HCT116 (cell line): ENCODE measurements around the gene CCDC146. TPM values are rescaled to one million over a fixed set of nuclear protein-coding genes. Genes with fewer than 3 reads are reported as not detected.
"Not testable (repeated sequence)": the region's sequence is repeated elsewhere in the genome, so short reads cannot be mapped to it uniquely, and the experiment has no call there.

ENCODE experiments used
- ATAC-seq: fragments of 200-7000 bp; cut with Tn5 transposase; 2 replicates; pipeline ENCODE4 v1.9.1; 2020; ENCODE audit warnings: mild to moderate bottlenecking, moderate library complexity
- BruUV-seq: library from RNA; stranded (reverse); fragments of 400-500 nt; replicated peaks from 2 replicates; lab custom pipeline; 2021; lab: Mats Ljungman, UMichigan
- CTCF ChIA-PET: fragments of 300-600 bp; sonication (Branson Sonifier 250); formaldehyde crosslinking; loops from one replicate; lab custom pipeline; 2021; ENCODE audit warnings: antibody characterized with exemption; lab: Charles Lee
- POLR2A ChIA-PET: fragments of 300-600, 350-600 bp; sonication (Branson Sonifier 250); formaldehyde crosslinking; loops from one replicate; lab custom pipeline; 2021; ENCODE audit warnings: antibody characterized with exemption; lab: Charles Lee
- RAD21 ChIA-PET, 2 experiments: fragments of 300-600 bp; sonication (Branson Sonifier 250); formaldehyde crosslinking; loops; one replicate each; lab custom pipeline; 2023; ENCODE audit warnings: low total read pairs in 2 of 2; ENCODE audit not compliant: uncharacterized antibody in 2 of 2, unreplicated experiment in 2 of 2, low non-redundant PET in 1 of 2; lab: Charles Lee
- DNase-seq: peaks from one replicate; pipeline ENCODE4 v3.0.0-alpha.2; 2010; ENCODE audit warnings: low read depth, low spot score
- H2AFZ ChIP-seq: fragments of 200-600 bp; shearing (Covaris generic), sonication (generic); 2 replicates; pipeline ENCODE4 v1.6.1; 2017; ENCODE audit warnings: low read depth, mixed run types, mixed read lengths, antibody characterized with exemption, low read length; ENCODE audit not compliant: poor library complexity, severe bottlenecking
- H3K27ac ChIP-seq: 2 replicates; pipeline ENCODE4 v1.5.1; 2012; ENCODE audit warnings: low read depth, low read length
- H3K27me3 ChIP-seq: fragments of 200-600 bp; sonication (generic); 2 replicates; pipeline ENCODE4 v1.6.1; 2016; ENCODE audit warnings: mixed run types, low read length, mixed read lengths; ENCODE audit not compliant: insufficient read depth
- H3K36me3 ChIP-seq, 2 experiments: fragments of 200-500 bp in 1 of 2; fragments of 200-600 bp in 1 of 2; sonication (Bioruptor generic) in 1 of 2; sonication (generic) in 1 of 2; 2 replicates each; pipeline versions ENCODE4 v1.5.1 to v1.6.1; 2014 to 2016; ENCODE audit warnings: low read length in 2 of 2, inconsistent platforms in 1 of 2, mixed read lengths in 1 of 2, mixed run types in 1 of 2; ENCODE audit not compliant: insufficient read depth in 2 of 2, control insufficient read depth in 1 of 2
- H3K4me1 ChIP-seq, 2 experiments: fragments of 200-600 bp in 1 of 2; sonication (generic) in 1 of 2; 2 replicates each; pipeline versions ENCODE4 v1.5.1 to v1.6.1; 2012 to 2017; ENCODE audit warnings: low read length in 2 of 2, inconsistent platforms in 1 of 2, mild to moderate bottlenecking in 1 of 2, mixed read lengths in 1 of 2, mixed run types in 1 of 2, moderate library complexity in 1 of 2; ENCODE audit not compliant: insufficient read depth in 2 of 2, control insufficient read depth in 1 of 2
- H3K4me2 ChIP-seq: fragments of 200-600 bp; sonication (generic); 2 replicates; pipeline ENCODE4 v1.6.1; 2017; ENCODE audit warnings: mixed run types, low read length, mixed read lengths
- H3K4me3 ChIP-seq, 2 experiments: fragments of 200-600 bp in 1 of 2; sonication (generic) in 1 of 2; replicated peaks in 1 of 2; 2 replicates each; pipeline ENCODE4 v1.5.1; 2011 to 2016; ENCODE audit warnings: low read length in 2 of 2, control low read depth in 1 of 2, low read depth in 1 of 2, mild to moderate bottlenecking in 1 of 2, mixed read lengths in 1 of 2, mixed run types in 1 of 2
- H3K79me2 ChIP-seq: fragments of 200-600 bp; sonication (generic); 2 replicates; pipeline ENCODE4 v1.6.1; 2017; ENCODE audit warnings: mild to moderate bottlenecking, mixed run types, low read length, moderate library complexity, mixed read lengths; ENCODE audit not compliant: insufficient read depth
- H3K9ac ChIP-seq: fragments of 200-600 bp; sonication (generic); 2 replicates; pipeline ENCODE4 v1.6.1; 2016; ENCODE audit warnings: low read length, mixed read lengths
- H3K9me2 ChIP-seq: fragments of 200-600 bp; sonication (generic), shearing (Covaris generic); 2 replicates; pipeline ENCODE4 v1.6.1; 2017; ENCODE audit warnings: mixed run types, mild to moderate bottlenecking, moderate library complexity; ENCODE audit not compliant: insufficient read depth
- H3K9me3 ChIP-seq, 2 experiments: fragments of 200-500 bp in 1 of 2; fragments of 200-600 bp in 1 of 2; sonication (Bioruptor generic) in 1 of 2; sonication (generic) in 1 of 2; 2 replicates each; pipeline ENCODE4 v1.6.1; 2014 to 2017; ENCODE audit warnings: low read length in 2 of 2, mixed read lengths in 2 of 2, inconsistent platforms in 1 of 2, low read depth in 1 of 2, mild to moderate bottlenecking in 1 of 2, mixed run types in 1 of 2, moderate library complexity in 1 of 2; ENCODE audit not compliant: control insufficient read depth in 1 of 2, insufficient read depth in 1 of 2
- H4K20me1 ChIP-seq: fragments of 200-600 bp; sonication (generic), shearing (Covaris generic); 2 replicates; pipeline ENCODE4 v1.6.1; 2017; ENCODE audit warnings: mixed run types, mild to moderate bottlenecking, moderate library complexity; ENCODE audit not compliant: insufficient read depth
- intact Hi-C: fragments of 100-400 bp; cut with micrococcal nuclease; formaldehyde crosslinking; loops from 2 replicates; pipeline ENCODE4 v1.10.0; 2022
- total RNA-seq: library from RNA; stranded (reverse); gene quantifications from one replicate; pipeline ENCODE4 v1.2.1, GENCODE V29; 2021; ENCODE audit not compliant: unreplicated experiment

Gene CCDC146
- total RNA-seq, 1 experiment from 2014 or later: 6.3 TPM

- H3K79me2 ChIP-seq, H2AFZ ChIP-seq, H4K20me1 ChIP-seq, H3K4me3 ChIP-seq, H3K27me3 ChIP-seq, BruUV-seq, H3K9me3 ChIP-seq, CTCF ChIA-PET, POLR2A ChIA-PET, H3K9ac ChIP-seq, H3K27ac ChIP-seq, H3K4me2 ChIP-seq, ATAC-seq, H3K9me2 ChIP-seq, RAD21 ChIA-PET, H3K4me1 ChIP-seq, H3K36me3 ChIP-seq, DNase-seq, intact Hi-C loops: not testable (repeated sequence)
These were observed 21.9 kb upstream of the CCDC146 start for GRCh38 chr7:77100501-77100900.

GRCh38 chr7:77101187-77101586 lies 21.2 kb upstream of the CCDC146 start:
- intact Hi-C loops, BruUV-seq, CTCF ChIA-PET, H3K27me3 ChIP-seq, H3K4me1 ChIP-seq, H2AFZ ChIP-seq, ATAC-seq, RAD21 ChIA-PET, POLR2A ChIA-PET, H3K27ac ChIP-seq, H3K4me2 ChIP-seq, H4K20me1 ChIP-seq, H3K4me3 ChIP-seq, H3K36me3 ChIP-seq, H3K9me2 ChIP-seq, H3K9me3 ChIP-seq, H3K9ac ChIP-seq, DNase-seq, H3K79me2 ChIP-seq: not testable (repeated sequence)

- H3K79me2 ChIP-seq, H3K9me2 ChIP-seq, BruUV-seq, POLR2A ChIA-PET, intact Hi-C loops, H3K27ac ChIP-seq, H3K9ac ChIP-seq, H3K9me3 ChIP-seq, H4K20me1 ChIP-seq, H3K27me3 ChIP-seq, CTCF ChIA-PET, H3K4me3 ChIP-seq, H2AFZ ChIP-seq, ATAC-seq, DNase-seq, H3K36me3 ChIP-seq, H3K4me1 ChIP-seq, RAD21 ChIA-PET, H3K4me2 ChIP-seq: not testable (repeated sequence)
These were observed 19.7 kb upstream of the CCDC146 start for GRCh38 chr7:77102671-77103070.

GRCh38 chr7:77105904-77106303 lies 16.5 kb upstream of the CCDC146 start:
- H3K9me2 ChIP-seq, RAD21 ChIA-PET, H2AFZ ChIP-seq, H3K4me1 ChIP-seq, H3K9me3 ChIP-seq, H4K20me1 ChIP-seq, H3K27ac ChIP-seq, H3K4me3 ChIP-seq, BruUV-seq, ATAC-seq, DNase-seq, CTCF ChIA-PET, H3K27me3 ChIP-seq, intact Hi-C loops, H3K79me2 ChIP-seq, H3K9ac ChIP-seq, H3K4me2 ChIP-seq, H3K36me3 ChIP-seq, POLR2A ChIA-PET: not testable (repeated sequence)

GRCh38 chr7:77107659-77108058 lies 14.8 kb upstream of the CCDC146 start:
- H2AFZ ChIP-seq, POLR2A ChIA-PET, BruUV-seq: not testable (repeated sequence)

More at GRCh38 chr7:77107659-77108058, 14.8 kb upstream of the CCDC146 start:
- H3K36me3 ChIP-seq, H3K4me3 ChIP-seq, H3K9me2 ChIP-seq, H3K4me2 ChIP-seq, H3K79me2 ChIP-seq, RAD21 ChIA-PET, H3K9ac ChIP-seq, DNase-seq, intact Hi-C loops, H3K27me3 ChIP-seq, H3K4me1 ChIP-seq, CTCF ChIA-PET, H3K9me3 ChIP-seq, ATAC-seq, H3K27ac ChIP-seq, H4K20me1 ChIP-seq: not testable (repeated sequence)
